DMS153 (cell line): Measurements from ENCODE around the gene PPP2R2C.

ENCODE experiments used
- DNase-seq: peaks from one replicate; lab custom pipeline; 2025; lab: John Stamatoyannopoulos, UW

PPP2R2C gene

DNA sequence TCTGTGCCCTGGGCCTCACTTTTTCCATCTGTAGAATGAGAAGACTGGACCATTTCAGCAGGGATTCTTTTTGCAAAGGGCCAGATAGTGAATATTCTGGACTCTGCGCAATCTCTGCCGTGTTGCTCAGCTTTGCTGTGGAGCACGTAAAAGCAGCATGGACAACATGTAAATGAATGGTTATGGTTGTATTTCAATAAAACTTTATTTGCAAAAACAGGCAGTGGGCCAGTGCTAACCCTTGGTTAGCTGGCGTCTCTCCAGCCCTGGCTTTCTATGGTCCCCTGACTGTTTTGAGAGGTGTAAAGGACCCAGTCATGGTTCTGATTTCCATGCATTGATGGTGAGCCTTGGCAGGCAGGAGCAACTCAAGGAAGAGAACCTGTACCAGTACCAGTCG lies 184.1 kb downstream of the PPP2R2C start:
- DNase-seq: no peak

DNA sequence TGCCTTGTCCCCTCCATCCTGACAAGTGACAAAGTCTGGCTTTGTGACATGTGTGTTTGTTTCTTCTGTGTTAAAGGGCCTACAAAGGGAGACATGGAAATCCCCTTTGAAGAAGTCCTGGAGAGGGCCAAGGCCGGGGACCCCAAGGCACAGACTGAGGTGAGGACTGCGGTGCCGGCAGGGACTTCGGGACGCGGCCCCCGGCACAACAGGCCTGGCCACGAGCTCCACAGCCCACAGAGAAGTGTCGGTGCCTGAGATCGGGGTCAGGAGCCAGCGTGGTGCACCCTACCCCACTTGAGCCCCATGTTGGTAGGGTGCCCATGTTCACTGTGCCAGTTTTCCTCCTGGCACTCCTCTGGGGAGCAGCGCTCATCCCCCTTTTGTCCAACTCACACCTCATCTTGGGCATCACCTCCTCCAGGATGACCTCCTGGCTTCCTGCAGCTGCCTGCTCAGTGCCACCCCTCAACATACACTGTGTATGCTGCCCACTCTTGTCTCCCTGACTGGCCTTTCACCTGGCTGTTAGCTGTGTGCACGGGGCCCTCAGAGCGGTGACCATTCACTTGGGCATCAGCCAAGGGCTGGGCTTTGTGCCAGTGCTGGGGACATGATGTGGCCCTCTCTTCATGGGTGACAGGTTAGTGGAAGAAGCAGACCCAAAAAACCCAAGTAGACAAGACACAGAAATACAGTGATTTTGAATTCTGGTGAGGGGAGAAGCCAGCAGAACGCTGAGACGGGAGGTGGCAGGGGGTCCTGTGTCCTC lies 185.2 kb downstream of the PPP2R2C start:
- DNase-seq: no peak

DNA sequence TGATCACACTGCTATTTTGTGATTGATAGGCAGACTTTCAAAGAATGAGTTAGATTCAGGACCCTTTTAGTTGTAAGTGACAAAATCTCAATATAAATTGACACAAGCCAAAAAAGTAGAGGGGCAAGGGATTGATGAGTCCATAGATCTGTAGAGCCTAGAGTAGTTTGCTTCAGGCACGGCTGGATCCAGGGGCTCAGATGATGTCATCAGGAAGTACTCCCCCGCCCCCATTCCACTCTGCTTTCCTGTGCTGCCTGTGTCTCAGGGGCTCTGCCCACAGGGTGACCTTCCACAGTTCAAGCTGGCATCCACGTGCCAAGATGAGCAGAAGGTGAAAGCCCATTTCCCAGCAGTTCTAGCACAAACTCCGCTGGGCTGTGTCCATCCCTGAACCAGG lies 189.1 kb downstream of the PPP2R2C start:
- no peak for DNase-seq

DNA sequence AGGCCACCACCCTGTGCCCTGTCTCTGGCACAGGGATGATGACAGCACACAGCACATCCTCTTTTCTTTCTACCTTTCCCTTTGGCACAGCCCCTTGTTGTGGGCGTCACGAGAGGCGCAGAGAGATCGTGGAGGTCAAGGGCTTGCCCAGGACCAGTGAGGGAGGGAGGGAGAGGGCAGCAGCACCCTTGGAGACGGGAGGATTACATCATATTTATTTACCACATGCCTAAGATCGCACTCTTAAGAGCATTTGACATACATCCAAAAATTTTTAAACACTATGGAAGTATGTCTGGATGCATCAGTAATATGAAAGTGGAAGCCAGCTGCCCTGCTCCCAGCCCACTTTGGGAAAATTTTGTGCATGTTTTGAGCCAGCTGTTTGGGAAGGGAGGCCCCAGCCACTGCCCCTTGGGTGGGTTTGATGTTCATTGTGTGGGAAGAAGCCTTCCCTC lies 190.1 kb downstream of the PPP2R2C start:
- DNase-seq: no peak

DNA sequence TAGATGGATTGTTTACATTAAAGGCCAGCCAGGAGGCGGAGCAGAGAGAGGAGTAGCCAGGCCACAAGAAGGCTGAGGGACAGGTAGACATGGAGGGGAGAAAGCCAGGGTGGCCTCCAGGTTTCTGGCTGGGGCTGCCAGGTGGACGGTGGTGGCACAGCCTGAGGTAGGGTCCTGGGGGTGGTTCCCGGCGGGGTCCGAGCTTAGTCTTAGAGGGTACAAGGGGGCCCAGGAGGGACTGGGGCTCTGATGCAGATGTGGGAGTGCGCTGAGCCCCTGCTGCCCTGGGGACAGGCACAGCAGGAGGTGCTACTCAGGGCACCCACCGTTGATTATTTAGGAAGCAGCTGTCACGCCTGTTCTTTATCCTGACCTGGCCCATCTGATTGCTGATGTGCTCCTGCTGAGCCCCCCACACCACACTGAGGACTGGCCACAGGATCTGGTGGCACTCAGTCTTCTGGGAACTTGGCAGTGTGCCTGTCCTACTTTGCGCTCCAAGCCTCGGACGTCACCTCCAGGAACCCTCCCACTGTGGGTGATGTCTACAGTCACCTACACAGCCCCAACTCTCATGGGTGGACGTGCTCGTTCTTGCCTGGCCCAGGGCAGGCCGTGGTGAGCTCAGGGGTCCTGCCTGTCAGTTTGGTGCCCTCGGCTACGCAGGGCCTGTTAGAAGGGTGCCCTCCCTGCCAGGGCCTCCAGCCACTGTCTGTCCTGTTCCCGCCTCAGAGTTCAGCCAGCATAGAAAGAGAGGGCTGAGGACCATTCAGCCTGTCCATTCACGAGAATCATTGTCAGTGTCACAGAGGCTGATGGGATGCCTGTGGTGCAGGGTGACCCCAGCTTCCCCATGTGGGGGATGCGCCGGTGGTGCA lies 190.7 kb downstream of the PPP2R2C start:
- DNase-seq: no peak

DNA sequence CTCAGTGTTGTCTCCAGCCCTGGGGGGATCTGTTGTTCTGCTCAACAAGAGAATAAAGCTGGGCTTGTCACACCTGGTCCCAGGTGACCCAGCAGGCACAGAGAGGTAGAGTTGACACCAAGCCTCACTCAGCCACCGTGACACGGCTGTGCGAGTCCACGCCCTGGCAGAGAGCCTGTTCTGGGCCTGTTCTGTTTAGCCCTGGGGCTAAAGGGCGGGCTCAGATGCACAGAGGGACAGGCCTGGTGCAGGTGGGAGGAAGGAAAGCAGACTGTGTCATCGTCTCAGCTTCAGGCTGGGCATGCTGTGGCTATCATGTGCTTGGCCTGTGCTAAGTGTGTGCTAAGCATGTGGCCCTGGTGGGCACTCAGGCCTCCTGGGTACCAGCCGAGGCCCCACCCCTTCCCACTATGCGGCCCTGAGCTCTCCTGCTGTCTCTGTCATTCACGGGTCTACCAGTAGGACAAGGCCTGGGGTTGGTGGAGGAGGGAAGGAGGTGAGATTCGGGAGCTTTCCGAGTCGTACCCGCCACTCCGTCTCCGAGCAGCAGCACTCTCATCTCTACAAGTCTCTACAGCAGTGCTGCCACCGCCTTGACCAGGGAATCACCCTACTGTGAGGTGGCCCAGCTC lies 191.9 kb downstream of the PPP2R2C start:
- DNase-seq: no peak

DNA sequence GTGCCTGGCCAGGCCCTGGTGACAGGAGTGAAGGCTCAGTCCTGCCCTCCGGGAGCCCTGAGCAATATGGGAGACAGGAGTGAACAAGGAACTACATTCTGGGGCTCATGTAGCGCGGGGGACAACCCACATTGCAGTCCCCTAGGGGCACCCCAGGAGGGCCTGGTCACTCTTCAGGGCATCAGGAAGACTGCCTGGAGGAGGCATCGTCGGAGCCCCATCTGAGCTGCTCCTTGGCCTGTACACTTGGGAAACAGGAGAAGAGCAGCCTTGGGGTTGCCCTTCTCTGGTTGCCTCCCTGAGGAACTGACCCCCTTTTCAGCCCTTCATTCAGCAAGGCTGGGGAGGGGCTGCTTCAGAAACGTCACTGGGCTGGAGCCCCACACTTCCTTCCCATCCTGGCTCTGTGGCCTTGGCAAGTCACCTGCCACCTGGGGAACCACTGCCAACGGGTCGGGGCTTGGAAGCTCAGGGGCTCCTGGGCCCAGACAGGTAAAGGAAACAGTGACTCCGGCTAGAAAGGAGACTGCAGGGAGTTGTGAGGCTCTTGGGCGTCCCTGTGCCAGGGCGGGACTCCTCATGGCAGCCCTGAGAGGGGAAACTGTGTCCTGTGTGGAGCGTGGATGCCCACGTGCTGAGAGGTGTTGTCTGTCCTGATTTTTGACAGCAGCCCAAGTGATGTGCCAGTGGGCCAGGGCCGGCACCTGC lies 192.7 kb downstream of the PPP2R2C start:
- no peak for DNase-seq

DNA sequence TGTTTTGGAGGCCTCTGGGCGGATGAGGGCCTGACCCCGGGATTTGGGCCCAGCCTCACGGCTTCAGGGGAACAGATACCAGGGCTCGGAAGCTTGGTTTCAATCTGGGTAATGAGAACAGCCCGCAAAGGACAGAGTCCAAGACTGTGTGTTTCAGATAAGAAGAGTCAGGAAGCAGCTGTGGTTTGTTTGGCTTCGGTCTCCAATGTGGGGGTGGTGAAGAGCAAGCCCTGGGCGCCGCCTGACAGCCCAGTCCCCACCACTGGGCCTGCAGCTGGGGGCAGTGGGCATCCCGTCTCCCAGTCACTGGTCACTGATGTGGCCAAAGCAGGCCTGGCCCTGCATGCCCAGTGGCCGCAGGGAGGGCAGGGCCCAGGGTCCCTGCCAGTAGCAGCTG lies 193.6 kb downstream of the PPP2R2C start:
- no peak for DNase-seq

DNA sequence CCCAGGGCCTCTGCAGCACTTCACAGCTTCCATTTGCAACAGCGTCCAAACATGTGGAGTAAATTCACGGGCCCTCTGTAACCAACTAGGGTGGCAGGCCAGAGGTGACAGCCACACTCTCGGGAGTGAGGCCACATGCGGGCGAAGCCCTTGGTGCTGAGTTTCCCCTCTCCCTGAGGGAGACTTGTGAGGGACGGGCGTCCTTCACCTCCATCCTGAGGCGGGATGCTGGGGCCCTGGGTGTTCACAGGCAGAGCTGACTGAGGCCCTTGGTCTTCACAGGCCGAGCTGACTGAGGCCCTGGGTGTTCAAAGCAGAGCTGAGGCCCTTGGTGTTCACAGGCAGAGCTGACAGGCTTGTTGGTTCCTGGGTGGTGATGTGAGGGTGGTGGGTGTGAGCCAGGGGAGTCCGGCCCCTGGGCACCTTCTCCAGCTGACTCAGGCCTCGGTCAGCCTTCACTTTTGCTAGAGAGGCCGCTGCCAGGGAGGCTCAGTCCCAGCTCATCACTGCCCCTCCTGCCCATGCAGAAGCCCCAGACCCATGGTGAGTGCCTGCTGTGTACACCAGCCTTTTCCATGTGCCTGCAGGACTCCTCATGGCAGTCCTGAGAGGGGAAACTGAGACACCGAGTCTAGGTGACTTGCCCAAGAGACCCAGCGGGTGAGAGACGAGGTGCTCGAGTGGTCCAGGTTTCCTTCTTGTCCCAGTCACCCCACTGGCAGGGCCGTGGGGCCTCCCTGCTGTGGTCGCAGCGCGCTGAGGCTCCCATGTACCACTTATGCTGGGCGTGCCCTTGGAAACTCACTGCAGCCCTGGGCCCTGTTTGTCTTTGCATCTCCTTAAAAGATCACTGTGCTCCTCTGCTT lies 194.2 kb downstream of the PPP2R2C start:
- DNase-seq: no peak

DNA sequence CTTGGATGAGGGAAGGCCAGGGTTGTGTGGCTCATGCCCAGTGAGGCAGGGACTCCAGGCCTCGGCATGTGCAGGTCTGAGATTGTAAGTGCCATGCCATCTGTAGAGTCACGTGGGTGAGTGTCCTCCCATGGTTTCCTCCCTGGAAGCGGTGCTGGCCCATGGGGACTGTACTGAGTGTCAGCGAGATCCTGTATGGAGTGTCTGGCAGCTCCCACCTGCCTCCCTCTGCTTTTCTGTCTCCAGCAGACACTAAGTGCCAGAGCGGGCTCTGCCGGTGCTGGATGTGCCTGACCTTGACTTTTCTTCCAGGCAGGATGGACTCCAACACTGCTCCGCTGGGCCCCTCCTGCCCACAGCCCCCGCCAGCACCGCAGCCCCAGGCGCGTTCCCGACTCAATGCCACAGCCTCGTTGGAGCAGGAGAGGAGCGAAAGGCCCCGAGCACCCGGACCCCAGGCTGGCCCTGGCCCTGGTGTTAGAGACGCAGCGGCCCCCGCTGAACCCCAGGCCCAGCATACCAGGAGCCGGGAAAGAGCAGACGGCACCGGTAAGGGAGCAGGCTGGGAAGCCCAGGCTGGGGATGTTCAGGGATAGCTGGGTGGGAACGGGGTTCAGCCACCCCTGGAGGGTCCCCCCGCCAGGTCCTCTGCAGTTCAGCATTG lies 195.1 kb downstream of the PPP2R2C start:
- no peak for DNase-seq

DNA sequence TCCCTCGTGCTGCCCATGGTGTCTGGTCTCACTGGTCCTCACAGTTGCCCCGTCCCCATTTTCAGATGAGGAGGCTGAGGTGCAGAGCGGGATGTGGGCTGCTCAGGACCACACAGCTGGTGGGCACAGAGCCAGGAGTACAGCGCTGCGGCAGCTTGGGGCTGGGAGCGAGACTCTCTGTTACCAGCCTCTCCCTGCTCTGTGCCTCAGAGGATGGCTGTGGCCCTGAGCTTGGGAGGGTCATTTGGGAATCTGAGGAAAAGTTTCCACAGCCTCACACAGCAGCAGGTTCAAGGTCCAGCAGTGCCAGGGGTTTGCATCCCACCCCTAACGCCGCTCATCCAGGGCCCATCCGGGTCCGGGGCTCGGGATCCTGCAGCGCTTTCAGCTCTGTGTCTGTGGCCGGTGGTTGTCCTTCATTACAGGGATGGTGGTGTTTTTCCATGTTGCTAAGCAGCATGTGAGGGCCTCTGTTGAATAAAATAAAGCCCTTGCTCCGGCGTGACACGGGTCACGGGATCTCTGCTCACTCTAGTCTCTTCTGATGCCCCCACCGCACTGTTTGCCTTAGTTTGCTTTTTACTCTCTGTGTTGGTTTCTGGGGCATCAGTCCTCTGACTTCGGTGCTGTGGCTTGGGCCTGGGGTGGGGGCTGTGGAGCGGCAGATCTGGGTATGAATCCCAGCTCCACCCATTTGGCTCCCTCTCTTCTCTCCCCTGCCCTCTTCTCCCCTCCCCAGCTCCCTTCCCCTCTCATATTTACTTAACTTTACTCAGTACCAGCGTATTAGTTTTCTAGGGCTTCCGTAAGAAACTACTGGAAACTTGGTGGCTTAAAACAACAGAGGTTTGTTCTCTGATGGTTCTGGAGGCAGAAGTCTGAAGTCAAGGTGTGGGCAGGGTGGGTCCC lies 196.3 kb downstream of the PPP2R2C start:
- no peak for DNase-seq

DNA sequence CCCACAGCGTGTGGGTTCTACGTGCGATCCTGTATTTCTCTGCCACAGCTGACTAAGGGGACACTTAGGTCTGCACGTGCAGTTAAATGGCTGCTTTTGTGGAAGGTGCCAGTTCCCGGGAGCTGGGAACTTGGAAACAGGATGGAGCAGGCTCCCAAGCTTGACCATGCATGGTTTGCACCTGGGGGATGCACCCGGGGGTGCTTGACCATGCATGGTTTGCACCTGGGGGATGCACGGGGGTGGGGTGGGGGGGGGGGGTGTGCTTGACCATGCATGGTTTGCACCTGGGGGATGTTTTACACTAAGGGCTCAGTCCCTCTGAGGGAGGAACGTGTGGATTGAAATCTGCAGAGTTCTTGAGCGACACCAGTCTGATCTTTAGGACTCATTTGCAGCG lies 197.1 kb downstream of the PPP2R2C start:
- no peak for DNase-seq

DNA sequence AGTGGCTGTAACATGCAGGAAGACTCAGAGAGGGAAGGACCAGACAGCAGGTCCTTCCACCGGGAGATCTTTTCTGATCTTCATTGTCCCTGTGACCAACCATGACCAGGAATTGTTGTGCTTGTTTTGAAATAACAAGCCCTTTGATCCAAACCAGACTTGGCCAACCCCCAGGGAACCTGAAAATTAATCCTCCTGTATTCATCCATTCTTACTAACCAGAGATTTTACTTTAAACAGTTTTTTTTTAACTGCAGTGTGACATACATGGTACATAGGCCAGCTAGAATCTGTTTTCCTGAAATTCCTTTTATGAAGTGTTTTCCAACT lies 198.8 kb downstream of the PPP2R2C start:
- DNase-seq: no peak

DNA sequence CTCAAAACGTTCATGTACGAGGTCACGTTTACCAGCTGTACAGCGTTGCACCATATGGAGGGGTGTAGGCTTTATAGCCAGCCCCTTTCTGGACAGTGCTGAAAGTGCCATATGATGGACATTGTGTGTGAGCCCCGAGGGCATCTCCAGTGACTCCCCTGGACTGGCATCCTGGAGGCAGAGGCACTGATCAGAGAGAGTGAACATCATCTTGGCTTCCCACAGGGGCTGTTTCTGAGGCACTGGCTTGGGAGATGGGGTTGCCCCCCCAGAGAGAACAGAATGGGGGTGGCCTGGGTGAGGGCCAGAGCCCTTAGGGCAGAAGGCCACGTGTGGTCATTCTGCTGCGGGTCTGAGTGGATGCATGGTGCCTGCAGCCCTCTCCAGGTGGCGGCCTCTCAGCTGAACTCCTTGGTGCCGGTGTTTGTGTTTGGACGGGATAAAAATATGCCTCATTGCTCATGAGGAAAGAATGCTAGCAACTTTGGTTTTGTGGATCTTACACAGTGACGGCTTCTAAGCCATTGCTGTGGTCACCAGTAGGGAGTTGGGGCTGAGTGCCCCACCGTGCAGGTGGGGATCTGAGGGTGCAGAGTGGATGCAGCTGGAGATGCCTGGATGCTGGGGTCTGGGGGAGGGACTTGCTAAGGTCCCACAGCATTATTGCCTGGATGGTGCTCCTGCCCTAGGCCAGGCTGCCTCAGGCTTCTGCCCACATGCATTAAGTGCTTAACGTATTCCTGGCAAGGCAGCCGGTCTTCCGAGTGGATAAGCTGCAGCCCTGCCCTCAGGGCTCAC lies 199.4 kb downstream of the PPP2R2C start:
- no peak for DNase-seq

DNA sequence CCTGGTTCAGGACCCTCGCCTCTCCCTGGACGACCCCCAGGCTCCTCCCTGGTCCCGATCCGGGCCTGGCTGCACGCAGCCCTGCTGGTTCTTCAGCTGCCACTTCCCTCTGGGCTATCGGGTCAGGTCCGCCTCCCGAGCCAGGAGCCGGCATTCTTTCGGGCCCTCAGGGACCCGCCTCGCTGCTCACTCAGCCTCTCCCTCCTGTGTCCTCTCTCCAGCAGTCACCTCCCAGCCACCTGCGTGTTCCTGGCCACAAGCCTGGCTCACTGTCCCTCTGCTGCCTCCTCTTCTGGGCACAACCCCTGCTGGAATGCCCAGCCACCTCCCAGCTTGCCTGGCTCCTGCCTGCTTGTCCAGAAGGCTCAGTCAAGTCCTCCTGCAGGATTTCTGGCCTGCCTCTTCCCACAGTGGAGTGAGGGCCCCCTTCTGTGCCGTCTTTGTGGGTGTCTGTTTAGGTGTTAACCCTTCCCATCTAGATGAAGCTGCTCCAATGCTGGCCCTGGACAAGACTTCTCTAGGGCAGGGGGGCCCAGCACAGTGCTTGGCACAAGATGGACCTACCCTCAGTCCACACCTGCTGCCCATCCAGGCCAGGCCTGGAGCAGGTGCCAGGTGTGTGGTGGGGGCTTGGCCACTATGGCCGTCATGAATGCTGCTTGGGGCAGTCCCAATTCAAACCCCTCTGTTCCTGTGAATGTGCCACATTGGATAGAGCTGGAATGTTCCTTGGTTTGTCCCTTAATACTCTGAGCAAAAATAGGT lies 200.5 kb downstream of the PPP2R2C start:
- no peak for DNase-seq

DNA sequence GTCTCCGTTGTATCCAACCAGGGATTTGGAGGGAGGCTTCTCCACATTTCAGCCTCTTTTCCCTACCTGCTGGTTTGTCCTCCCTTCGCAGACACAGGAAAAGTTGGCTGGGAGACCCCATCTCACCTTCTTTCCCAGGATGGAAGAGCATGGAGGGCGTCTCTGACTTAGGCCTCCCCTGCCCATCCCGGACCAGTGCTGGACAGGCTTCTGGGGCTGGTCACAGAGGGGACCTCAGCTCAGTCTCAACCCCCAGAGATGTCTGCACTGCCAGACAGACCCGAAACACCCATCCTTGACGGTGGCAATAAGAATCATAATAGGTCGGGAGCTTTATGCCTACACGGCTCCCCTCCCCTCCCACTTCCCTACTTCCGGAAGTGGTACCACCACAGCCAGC lies 201.2 kb downstream of the PPP2R2C start:
- DNase-seq: no peak

DNA sequence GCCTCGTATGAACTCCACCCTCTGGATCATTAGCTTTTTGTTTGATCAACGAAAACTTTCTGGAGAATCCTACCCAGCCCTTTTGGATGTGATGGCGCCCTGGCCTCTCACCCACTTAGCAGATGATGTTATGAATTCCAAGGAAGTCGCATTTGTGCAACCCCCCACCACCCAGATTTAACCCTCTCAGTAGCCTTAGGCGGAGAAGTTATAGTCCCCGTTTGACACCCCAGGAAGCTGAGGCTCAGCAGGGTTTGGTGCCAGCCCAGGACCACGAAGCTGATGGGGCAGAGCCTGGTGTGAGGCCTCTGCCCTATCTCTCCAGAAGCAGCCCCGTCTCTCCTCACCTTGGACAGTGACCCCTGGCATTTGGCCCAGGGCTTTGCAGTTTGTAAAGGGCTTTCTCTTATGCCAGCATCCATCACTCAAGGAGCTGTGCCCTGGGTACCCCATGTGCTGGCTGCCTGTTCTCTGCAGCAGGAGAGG lies 201.7 kb downstream of the PPP2R2C start:
- DNase-seq: no peak
